Esophagus muscularis mucosa (tissue), 4 donors: Measurements from ENCODE around the gene FNBP1. TPM values are rescaled to one million over a fixed set of nuclear protein-coding genes. Genes with fewer than 3 reads are reported as not detected.

ENCODE experiments used
- DNase-seq: peaks from one replicate; pipeline ENCODE4 v3.0.0-alpha.2; 2017; ENCODE audit errors: extremely low spot score
- H3K27ac ChIP-seq, 4 donors: fragments of 200-600 bp; sonication (generic); replicated peaks in 1 of 4; 1 replicate in 3 of 4; 2 replicates in 1 of 4; pipeline ENCODE4 v1.5.1; 2016 to 2019; ENCODE audit warnings: mild to moderate bottlenecking in 1 of 4
- H3K27me3 ChIP-seq, 4 donors: fragments of 200-600 bp; sonication (generic); one replicate each; pipeline versions ENCODE4 v1.5.1 to v1.6.0; 2016 to 2019
- H3K36me3 ChIP-seq, 4 donors: fragments of 200-600 bp; sonication (generic); one replicate each; pipeline ENCODE4 v1.5.1; 2016 to 2019
- H3K4me1 ChIP-seq, 4 donors: fragments of 200-600 bp; sonication (generic); one replicate each; pipeline ENCODE4 v1.5.1; 2016 to 2019
- H3K4me3 ChIP-seq, 4 donors: fragments of 200-600 bp; sonication (generic); 1 replicate in 2 of 4; 2 replicates in 2 of 4; pipeline ENCODE4 v1.5.1; 2016 to 2019; ENCODE audit warnings: mild to moderate bottlenecking in 4 of 4, moderate library complexity in 1 of 4
- H3K9me3 ChIP-seq, 4 donors: fragments of 200-600 bp; sonication (generic); 1 replicate in 3 of 4; 2 replicates in 1 of 4; pipeline ENCODE4 v1.5.1; 2016 to 2019
- CTCF ChIP-seq, 3 experiments: fragments of 200-600 bp in 2 of 3; fragments of 450-650 bp in 1 of 3; sonication (generic) in 2 of 3; IDR thresholded peaks; one replicate each; pipeline ENCODE4 v1.5.1; 2017 to 2019; ENCODE audit warnings: antibody characterized with exemption in 3 of 3, mild to moderate bottlenecking in 2 of 3, moderate library complexity in 1 of 3
- EP300 ChIP-seq: sonication (generic); formaldehyde crosslinking; IDR thresholded peaks from one replicate; pipeline ENCODE4 v1.6.1; 2017; ENCODE audit warnings: antibody characterized with exemption
- POLR2A ChIP-seq: fragments of 450-650 bp; IDR thresholded peaks from one replicate; pipeline ENCODE4 v1.6.1; 2017; ENCODE audit warnings: antibody characterized with exemption, moderate library complexity, mild to moderate bottlenecking, low read depth
- POLR2AphosphoS5 ChIP-seq, 2 donors: sonication (generic); formaldehyde crosslinking; IDR thresholded peaks; one replicate each; pipeline ENCODE4 v1.6.1; 2017; ENCODE audit warnings: antibody characterized with exemption in 2 of 2
- WGBS: methylation state at CpG from one replicate; pipeline ENCODE4 v1.1.5; 2018; 5-methylcytosine and 5-hydroxymethylcytosine counted together
- intact Hi-C: fragments of 100-400 bp; cut with DNase I; formaldehyde crosslinking; loops from one replicate; pipeline ENCODE4 v1.15.1; 2023
- total RNA-seq, 4 donors: library from RNA; depleted of rRNA; stranded (reverse); fragments of >200 nt; gene quantifications; one replicate each; pipeline versions ENCODE4 v1.1.0 to v1.2.1, GENCODE V29; 2016

Gene FNBP1
- total RNA-seq, 4 donors from 2014 or later, result 177 to 317 (median 254) TPM

GRCh38 chr9:129929496-129930125 lies 113.4 kb downstream of the FNBP1 start:
- Histone ChIP-seq H3K4me1 (peaks cover 36 to 49% (median 45%) of the 10 kb centered on the region in 4 donors), H3K27ac (peak overlapping the region in 1 of 4 donors; percentile 82), H3K36me3 (peaks cover 35 to 55% (median 44%) of the 10 kb centered on the region in 4 donors), H3K27me3 (no peaks in the 10 kb centered on the region), H3K9me3 (no peaks in the 10 kb centered on the region), H3K4me3 (no peak overlapping the region)
- TF ChIP-seq CTCF (IDR thresholded peaks at IDR 0.05), result no peak
- no peak for TF ChIP-seq POLR2A
- TF ChIP-seq POLR2AphosphoS5 (IDR thresholded peaks at IDR 0.05), result no peak
- no peak for TF ChIP-seq EP300
- intact Hi-C loops, result no loop called here
- WGBS, result 93% methylated on average over 9 of the region's 9 CpGs
- no peak for DNase-seq

GRCh38 chr9:129923589-129923988 lies 119.4 kb downstream of the FNBP1 start:
- H3K27ac ChIP-seq, result no peak overlapping the region
- peaks cover 52 to 82% (median 66%) of the 10 kb centered on the region in 4 donors for H3K36me3 ChIP-seq

GRCh38 chr9:129921905-129922304 lies 121.1 kb downstream of the FNBP1 start:
- peak overlapping the region in 1 of 4 donors; percentile 2 for H3K27ac ChIP-seq
- TF ChIP-seq EP300, result no peak
- no peak for TF ChIP-seq CTCF (IDR thresholded peaks at IDR 0.05)
- no peak for TF ChIP-seq POLR2A
- no peak for TF ChIP-seq POLR2AphosphoS5 (IDR thresholded peaks at IDR 0.05)

More at GRCh38 chr9:129923589-129923988, 119.4 kb downstream of the FNBP1 start:
- Histone ChIP-seq H3K4me1 (peaks cover 0 to 20% (median 16%) of the 10 kb centered on the region in 4 donors), H3K27me3 (no peaks in the 10 kb centered on the region), H3K9me3 (no peaks in the 10 kb centered on the region), H3K4me3 (no peak overlapping the region)
- 80% methylated on average over 6 of the region's 6 CpGs for WGBS
- intact Hi-C loops, result no loop called here
- DNase-seq, result no peak
- TF ChIP-seq EP300 (no peak), POLR2A (no peak), POLR2AphosphoS5 (IDR thresholded peaks at IDR 0.05) (no peak), CTCF (IDR thresholded peaks at IDR 0.05) (no peak)

GRCh38 chr9:129919841-129920240 lies 123.1 kb downstream of the FNBP1 start:
- peak overlapping the region in 3 of 4 donors; percentile 15 to 28 (median 25) for H3K27ac ChIP-seq
- H3K27me3 ChIP-seq, result no peaks in the 10 kb centered on the region
- intact Hi-C loops, result no loop called here
- H3K36me3 ChIP-seq, result peaks cover 29 to 71% (median 49%) of the 10 kb centered on the region in 4 donors
- TF ChIP-seq POLR2AphosphoS5 (IDR thresholded peaks at IDR 0.05) (no peak), POLR2A (no peak), EP300 (no peak)
- peaks cover 0 to 23% (median 16%) of the 10 kb centered on the region in 4 donors for H3K4me1 ChIP-seq
- no peak overlapping the region for H3K4me3 ChIP-seq
- 78% methylated on average over 3 of the region's 3 CpGs for WGBS
- H3K9me3 ChIP-seq, result no peaks in the 10 kb centered on the region
- DNase-seq, result no peak

More at GRCh38 chr9:129921905-129922304, 121.1 kb downstream of the FNBP1 start:
- H3K27me3 ChIP-seq, result no peaks in the 10 kb centered on the region
- H3K4me1 ChIP-seq, result peaks cover 0 to 24% (median 16%) of the 10 kb centered on the region in 4 donors
- whole genome bisulfite sequencing, result 86% methylated on average over 4 of the region's 4 CpGs
- no peak for DNase-seq
- intact Hi-C loops, result no loop called here
- H3K9me3 ChIP-seq, result no peaks in the 10 kb centered on the region
- no peak overlapping the region for H3K4me3 ChIP-seq
- peaks cover 41 to 72% (median 54%) of the 10 kb centered on the region in 4 donors for H3K36me3 ChIP-seq

GRCh38 chr9:129919277-129919676 lies 123.7 kb downstream of the FNBP1 start:
- peaks cover 23 to 66% (median 44%) of the 10 kb centered on the region in 4 donors for H3K36me3 ChIP-seq
- no peak overlapping the region for H3K27ac ChIP-seq
- H3K4me3 ChIP-seq, result no peak overlapping the region
- WGBS, result 39% methylated on average over 3 of the region's 3 CpGs
- TF ChIP-seq CTCF (IDR thresholded peaks at IDR 0.05) (no peak), POLR2A (no peak), EP300 (no peak), POLR2AphosphoS5 (IDR thresholded peaks at IDR 0.05) (no peak)
- DNase-seq, result no peak
- H3K4me1 ChIP-seq, result peaks cover 0 to 17% (median 16%) of the 10 kb centered on the region in 4 donors
- intact Hi-C loops, result no loop called here
- H3K27me3 ChIP-seq, result no peaks in the 10 kb centered on the region
- no peaks in the 10 kb centered on the region for H3K9me3 ChIP-seq
